Gastrocnemius medialis (tissue), 4 donors: ENCODE data around the gene CCDC158.
"Not testable (repeated sequence)": the region's sequence is repeated elsewhere in the genome, so short reads cannot be mapped to it uniquely, and the experiment has no call there.

ENCODE experiments used
- POLR2A ChIP-seq, 2 donors: fragments of 450-650 bp; IDR thresholded peaks; one replicate each; pipeline ENCODE4 v1.6.1; 2017; ENCODE audit warnings: antibody characterized with exemption in 2 of 2, mild to moderate bottlenecking in 2 of 2, moderate library complexity in 2 of 2
- TF ChIP-seq, protein P1 (sequence below), 5 experiments: fragments of 450-650 bp in 3 of 5; fragments of 200-600 bp in 2 of 5; sonication (generic) in 2 of 5; IDR thresholded peaks in 4 of 5; conservative IDR thresholded peaks in 1 of 5; 1 replicate in 4 of 5; 2 replicates in 1 of 5; pipeline ENCODE4 v1.5.1; 2016 to 2019; ENCODE audit warnings: antibody characterized with exemption in 5 of 5, mild to moderate bottlenecking in 3 of 5, moderate library complexity in 3 of 5

DNA sequence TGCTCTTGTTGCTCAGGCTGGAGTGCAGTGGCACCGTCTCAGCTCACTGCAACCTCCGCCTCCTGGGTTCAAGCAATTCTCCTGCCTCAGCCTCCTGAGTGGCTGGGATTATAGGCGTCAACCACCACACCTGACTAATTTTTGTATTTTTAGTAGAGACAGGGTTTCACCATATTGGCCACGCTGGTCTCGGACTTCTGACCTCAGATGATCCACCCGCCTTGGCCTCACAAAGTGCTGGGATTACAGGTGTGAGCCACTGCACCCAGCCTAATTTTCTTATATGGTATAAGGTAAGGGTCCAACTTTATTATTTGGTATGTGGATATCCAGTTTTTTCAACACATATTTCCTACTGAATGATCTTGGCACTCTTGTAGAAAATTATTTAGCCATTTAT is 33.1 kb upstream of the CCDC158 start:
- TF ChIP-seq, protein P1, sequence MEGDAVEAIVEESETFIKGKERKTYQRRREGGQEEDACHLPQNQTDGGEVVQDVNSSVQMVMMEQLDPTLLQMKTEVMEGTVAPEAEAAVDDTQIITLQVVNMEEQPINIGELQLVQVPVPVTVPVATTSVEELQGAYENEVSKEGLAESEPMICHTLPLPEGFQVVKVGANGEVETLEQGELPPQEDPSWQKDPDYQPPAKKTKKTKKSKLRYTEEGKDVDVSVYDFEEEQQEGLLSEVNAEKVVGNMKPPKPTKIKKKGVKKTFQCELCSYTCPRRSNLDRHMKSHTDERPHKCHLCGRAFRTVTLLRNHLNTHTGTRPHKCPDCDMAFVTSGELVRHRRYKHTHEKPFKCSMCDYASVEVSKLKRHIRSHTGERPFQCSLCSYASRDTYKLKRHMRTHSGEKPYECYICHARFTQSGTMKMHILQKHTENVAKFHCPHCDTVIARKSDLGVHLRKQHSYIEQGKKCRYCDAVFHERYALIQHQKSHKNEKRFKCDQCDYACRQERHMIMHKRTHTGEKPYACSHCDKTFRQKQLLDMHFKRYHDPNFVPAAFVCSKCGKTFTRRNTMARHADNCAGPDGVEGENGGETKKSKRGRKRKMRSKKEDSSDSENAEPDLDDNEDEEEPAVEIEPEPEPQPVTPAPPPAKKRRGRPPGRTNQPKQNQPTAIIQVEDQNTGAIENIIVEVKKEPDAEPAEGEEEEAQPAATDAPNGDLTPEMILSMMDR (IDR thresholded peaks at IDR 0.05 in 4 of 5, conservative IDR thresholded peaks at IDR 0.05 in 1 of 5): not testable (repeated sequence)
- TF ChIP-seq POLR2A (IDR thresholded peaks at IDR 0.05): not testable (repeated sequence)
